Globus pallidus (tissue), 1 donor: ENCODE results near the gene KCNQ1.

Experiments
- DNase-seq: peaks from one replicate; pipeline ENCODE4 v3.0.0-alpha.2; 2015; ENCODE audit warnings: low spot score

The KCNQ1 gene

DNA sequence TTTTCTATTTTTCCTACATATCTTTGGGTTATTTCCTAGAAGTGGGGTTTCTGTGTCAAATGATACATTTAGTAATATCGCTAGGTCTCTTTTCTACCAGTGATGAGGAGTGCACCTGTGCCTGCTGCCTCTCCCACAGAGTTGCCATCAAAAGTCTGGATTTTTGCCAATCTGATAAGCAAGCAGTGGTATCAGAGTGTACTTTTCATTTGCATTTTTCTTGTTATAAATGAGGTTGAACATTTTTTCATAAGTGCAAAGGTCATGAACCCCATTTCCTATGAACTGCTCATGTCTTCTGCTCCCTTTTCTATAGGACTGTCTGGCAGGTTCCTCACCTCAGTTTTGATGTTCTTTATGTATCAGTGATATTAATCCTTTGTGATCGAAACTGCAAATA is 2.2 kb upstream of the KCNQ1 start:
- no peak for DNase-seq

DNA sequence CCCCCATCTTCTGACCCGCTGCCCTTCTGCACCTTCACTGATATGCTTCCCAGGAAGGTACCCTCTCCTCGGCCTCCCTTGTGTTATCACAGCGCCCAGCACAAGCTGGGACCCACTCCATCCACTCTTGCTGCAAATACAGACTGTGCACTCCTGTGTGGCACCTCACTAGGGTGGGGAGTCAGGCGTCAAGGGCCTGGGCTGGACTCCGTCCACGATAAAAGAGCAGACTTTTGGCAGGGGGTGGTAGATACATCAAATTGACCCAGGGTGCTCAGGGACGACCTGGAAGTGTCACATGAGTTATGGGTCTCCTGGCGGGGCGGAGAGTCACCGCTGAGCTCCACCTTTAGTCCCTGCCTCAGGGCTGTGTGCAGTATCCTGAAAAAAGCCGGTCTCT is 1.4 kb upstream of the KCNQ1 start:
- DNase-seq, result no peak

DNA sequence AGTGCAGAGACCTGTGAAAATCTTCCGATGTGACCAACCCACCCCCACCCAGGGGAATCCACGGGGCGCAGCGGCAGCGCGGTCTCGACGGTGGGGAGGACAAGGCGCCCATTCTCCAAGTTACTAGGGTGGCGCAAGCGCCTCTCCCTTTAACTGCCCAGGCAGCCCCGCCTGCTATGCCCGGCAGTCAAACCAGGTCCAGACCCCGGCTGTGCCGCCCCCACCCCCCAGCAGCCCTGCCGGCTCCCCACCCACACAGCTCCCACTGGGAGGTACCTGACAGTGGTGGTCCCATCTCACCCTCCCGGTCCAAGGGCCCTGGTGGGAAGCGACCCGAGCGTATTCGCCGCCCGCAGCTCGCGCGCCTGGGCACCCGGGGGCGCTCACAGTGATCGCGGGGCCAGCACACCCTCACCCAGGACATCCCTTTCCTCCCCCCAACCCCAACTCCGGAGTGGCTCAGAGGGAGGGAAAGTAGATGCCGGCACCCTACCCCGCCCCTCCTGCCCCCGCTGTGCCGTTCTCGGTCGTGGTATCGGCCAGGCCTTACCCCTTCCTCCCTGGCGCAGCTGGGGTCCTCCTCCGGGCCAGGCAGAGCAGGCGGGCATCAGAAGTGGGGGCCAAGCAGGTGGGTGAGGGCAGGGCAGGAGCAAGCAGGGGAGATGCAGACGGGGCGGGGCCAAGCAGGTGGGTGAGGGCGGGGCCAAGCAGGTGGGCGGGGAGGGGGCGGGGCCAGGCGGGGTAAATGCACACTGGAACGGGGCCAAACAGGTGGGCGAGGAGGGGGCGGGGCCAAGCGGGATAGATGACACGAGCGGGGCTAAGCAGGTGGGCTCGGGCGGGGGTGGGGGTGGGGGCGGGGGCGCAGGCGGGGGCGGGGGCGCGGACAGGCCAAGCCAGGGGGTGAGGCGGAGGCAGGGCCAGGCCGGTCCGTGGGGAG is 657 bp upstream of the KCNQ1 start, which contains the start of gene TRPM5:
Gene TRPM5 (minus strand): TSS at position 634 of the 940 bp plus-strand sequence. CDS start 21,478 bp downstream, outside the sequence.
- no peak for DNase-seq

DNA sequence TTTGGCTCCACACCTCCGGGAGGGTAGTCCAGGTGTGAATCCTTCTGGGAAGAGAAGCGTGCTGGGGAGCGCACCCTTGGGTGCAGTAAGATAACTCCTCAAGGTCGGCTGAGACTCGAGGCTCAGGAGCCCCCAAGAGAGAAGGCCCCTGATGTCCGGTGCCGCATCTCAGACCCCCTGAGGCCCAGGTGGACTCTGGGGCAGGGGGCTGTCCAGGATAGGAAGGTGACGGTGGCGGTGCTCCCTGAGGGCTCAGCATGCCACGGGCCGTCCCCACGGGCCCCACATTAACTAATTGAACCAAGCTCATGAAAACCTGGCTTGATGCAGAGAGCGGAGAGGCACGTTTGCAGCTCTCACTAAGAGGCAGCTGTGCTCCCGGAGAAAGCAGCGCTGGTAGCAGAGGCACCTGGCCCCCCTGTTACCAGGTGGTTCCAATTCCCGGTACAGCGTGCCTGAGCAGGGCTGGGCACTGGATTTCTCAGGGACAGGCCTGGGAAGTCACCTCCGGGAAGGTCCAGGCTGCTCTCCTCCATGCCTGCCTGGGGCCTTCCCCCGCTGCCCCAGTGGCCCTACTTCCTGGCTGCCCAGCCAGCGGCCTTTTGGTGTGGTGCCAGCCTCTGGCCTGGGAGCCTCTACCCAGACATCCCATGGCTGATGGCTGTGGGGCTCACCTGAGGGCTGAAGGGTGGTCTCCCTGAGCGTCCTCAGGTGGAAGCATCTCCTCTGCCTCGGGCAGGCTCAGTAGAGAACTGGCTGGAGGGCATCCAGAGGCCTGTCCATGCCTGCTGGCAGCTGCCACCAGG is 1.1 kb downstream of the KCNQ1 start:
- DNase-seq, result no peak

DNA sequence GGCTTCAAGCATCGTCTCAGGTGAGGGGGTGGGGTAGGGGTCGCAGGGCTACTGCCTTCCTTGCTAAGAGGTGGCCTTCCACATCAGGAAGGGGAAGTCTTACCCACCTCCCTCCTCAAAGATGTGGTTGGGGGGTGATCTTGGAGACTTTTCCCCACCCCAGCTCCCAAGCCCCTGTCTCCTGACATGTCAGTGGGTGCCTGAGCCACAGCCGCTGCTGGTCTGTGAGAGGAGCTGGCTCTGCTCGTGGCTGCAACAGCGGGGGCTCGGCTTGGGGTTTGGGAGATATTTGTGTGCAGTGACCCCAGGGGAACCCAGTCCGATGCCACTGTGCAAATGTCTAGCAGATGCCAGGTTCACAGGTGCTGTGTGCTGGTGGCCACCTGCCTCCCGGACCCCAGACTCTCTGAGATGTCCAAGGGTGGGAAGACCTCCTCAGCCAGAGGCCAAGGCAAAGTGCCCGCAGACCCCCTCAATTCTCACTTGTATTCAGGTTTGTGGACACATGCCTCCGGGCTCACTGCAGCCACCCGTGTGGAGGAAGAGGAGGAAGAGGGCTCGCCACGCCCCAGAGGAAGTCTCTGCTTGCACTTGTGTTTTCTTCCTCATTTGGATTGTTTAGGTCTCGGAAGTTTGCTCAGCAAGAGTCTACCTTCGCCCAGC is 1.9 kb downstream of the KCNQ1 start:
- DNase-seq, result peak; percentile 18

DNA sequence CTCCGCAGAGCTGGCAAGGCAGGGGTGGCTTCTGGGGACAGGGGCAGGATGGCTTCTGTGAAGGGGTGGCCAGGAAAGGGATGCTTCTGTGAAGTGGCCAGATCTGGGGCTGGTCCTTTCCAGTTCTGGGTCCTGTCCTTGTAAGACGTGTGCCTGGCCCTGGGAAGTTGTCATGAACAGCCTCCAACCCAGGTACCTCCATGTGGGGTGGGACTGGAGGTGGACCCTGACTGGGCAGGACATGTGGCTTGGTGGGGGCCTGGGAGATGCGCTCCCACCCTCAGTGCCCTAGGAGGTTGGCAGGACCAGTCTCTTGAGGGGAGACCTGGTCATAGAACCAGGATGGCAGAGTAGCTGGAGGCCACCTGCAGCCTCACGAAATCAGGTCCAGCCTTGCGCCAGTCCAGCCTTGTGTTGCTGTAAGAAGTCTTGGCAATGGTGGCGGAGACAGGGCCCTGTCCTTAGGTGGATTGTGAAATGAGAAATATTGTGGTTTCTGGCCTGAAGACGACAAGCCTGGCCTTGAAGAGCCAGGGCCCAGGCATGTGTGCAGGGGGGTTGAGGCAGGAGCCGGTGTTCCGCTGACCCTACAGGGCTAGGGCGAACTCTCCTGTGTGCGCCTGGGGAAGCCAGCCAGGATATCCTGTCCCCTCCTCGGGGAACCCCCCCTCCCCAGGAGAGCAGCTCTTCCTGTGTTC is 2.6 kb downstream of the KCNQ1 start:
- no peak for DNase-seq

DNA sequence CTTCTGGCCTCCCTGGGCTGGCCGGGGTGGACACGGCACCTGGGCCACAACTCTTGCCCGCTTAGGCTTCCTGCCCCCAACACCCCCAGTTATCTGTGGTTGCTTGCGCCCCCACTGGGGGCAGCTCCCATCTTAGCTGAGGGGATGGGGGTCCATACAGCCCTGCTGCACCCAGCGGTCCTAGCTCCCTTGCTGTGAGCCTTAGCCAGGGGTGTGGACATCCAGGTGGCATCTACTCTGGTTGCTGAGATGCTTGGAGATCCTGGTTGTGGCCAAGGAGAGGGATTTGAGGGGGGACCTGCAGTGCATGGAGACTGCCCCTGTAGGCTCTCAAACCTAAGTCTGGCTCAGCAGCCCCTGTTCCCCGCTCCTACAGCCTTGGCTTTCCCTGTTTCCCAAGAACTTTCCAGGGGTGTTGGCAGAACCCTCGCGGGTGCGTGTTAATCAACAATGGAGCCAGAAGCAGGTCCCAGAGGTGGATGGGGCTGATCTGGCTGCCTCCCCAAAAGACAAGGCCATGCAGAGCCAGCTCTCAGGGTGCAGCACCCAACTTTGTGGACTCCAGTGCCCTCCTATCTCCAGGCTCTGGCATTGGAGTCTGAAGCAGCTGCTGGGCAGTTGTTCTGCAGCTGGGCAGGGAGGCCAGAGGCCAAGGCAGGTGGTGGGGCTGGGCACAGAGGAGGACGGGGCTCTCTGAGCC is 3.3 kb downstream of the KCNQ1 start:
- DNase-seq, result no peak

DNA sequence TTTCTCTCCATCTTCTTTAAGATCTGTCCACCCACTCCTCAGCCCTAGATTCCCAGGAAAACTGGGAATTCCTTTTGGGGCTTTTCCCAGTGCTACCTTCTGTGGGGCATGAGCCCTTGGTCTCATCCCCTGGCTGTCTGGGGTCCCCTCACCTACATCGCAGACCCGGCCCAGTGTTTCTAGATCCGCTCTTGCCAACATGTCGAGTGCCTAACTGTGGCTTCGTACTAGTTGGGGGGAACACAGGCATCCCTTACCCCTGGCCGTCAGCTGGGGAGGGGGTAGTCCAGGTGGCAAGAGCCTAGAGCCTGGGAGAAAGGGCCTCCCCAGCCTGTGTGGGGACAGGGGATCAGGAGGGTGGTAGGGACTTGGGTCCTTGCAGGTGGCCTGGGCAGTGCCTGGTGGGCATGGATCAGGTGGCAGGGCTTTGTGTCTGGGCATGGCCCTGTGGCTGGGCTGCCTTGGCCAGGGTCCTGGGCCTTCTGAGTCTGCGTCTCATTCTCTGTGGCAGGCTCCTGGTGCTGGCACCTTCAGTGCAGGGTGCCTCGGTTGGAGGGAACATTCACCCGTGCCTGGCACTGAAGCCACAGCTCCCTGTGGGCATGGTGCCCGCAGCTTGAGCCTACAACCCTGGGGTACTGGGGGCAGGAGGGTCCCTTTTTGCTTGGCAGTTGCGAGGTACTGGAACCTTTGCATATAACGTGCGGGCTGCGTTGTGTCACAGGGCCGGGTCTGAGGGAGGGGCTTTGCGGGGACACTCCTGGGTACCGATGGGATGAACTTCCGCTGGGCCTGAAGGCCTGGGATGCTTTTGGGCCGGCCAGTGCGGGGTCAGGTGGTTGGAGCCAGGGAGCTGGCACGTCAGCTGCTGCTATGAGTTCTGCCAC is 4.1 kb downstream of the KCNQ1 start:
- DNase-seq, result no peak

DNA sequence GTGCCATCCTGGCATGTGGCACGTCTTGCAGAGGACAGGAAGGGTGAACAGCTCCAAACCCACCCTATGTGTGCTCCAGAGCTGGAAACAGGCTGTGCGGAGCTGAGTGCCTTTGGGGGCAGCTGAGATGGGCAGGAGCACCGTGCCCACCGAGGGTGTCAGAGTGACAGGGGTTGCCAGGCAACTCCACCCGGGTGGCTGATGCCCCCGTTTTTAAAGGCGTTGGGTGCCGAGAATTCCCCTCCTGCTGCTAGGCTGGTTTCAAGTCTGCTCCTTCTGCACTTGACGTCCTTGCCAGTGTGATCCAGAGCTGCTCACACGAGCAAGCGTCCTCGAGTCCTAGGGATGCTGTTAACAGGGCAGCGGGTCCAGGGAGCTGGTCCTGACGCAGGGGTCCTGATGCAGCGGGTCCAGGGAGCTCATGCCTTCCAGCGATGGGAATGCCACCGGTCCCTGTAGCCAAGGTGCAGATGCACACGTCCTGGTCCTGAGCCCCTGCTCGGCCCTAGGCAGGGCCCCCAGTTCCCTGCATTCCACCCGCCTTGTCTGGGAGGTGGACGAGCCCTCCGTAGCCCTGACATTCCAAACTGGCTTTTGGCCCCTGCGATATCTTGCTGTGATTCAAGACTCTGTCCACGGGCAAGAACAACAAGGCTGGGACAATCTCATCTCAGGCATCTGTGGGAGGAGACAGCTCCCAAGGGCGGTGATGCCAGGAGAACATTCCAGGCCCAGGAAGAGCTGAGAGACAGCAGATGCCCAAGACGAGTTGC is 4.9 kb downstream of the KCNQ1 start:
- no peak for DNase-seq

DNA sequence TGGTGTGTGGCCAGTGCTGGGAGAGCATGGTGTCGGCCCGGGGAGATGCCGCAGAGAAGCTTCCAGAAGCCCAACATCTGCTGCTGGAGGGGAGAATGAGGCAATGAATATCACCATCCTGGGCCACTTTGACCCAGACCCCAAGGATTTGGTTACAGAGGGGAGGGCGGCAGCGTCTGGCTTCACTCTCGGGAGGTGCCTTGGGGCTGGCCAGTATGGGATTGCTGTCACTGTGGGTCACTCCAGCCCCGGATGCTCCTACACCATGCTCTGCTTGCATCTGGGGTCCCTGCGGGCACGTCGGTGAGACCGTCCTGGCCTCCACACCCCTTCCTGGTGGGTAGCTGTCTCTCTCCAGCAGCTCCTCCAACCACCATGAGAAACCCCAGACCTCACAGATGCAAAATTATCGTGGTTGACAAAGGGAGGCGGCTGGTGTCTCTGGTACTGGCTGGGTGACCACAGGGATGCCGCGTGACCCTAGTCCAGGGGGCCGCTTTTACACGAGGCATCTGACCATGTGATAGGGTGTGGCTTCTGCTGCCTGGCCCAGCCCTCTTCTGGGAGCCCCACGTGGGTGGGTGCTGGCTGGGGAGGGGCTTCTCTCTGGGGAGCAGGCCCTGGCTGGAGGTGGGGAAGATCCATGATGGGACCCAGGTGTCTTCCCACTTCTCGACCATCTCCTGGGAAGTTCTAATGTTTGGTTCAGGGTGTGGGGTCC is 5.7 kb downstream of the KCNQ1 start:
- no peak for DNase-seq

DNA sequence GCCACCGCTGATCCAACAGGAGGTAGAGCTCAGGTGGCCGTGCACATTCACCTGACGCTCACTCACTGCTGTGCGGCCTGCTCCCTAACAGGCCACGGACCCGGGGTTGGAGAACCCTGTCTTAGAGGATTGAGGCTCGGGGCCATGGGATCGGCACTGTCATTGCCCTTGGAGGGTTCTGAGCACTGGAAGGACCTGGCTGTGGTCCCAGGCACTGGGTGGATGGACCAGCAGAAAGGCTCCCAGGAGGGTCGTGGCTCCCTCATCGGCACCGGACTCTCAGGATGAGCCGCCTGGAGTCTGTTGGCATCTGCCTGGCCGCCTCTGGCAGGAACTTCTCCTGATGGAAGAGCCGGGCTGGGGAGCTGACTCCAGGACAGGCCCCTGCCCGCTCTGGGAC is 6.5 kb downstream of the KCNQ1 start:
- no peak for DNase-seq

DNA sequence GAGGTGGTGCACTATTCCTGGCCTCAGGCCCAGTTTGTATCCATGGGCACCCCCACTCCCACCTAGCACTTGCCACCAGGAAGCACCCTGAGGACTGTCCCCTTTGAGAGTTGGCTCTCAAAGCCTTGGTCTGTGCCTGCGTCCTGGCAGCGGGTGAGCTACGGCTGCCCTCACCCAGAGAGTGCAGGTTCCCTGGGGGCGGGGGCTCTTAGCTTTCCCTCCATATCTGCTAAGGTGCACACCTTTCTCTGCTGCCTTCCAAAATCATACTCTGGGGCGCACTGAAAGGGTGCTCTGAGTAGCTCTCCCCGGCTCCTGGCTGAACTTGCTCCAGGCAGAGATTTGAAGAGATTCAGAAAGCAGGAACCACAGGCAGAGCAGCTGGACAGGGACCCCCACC is 7.1 kb downstream of the KCNQ1 start:
- DNase-seq, result no peak

DNA sequence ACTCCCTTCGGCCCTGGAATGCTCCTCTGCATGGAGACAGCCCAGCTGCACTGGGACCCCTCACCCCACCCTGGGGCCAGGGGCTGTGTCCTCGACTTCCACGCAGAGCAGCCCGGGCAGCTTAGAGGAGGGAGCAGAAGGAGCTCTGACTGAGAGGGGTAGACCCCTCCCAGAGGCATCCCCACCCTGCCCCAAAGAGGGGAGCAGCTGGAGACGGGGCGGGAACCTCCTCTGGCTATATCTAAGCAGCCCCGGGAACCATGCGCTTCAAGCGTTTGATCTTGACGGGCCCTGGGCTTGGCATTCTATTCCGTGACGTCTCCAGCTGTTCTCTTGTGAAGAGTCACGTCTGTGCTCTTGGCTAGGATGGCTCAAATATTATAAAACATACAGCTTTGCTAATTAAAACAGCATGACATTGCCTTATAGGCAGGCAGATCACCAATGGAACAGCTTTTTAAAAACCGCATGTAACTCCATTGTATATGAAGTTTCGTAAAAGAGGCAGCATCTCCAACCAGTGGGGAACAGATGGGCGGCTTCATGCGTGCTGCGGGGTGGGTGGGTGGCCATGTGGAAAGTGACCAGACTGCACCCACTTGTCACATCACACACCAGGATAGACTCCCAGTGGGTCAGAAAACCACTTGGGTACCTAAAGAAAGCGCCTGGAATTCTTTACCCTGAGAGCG is 7.7 kb downstream of the KCNQ1 start:
- DNase-seq, result no peak

DNA sequence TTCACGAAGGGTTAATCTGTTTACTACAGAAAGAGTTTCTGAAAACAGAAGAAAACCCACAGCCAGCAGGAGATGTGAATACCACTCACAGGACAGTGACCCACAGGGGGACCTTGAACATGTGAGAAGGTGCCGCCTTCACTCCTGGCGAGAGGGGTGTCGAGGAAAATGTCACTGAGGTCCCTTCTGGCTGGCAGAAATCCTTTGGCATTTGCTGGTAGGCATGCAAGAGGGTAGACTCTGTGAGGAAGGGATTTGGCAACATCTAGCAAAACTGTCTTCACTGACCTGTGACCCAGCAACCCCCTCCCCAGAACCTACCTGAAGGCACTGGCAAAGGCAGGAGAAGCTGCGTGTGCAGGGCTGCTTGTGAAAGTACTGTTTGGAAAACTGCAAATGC is 8.6 kb downstream of the KCNQ1 start:
- DNase-seq, result no peak

DNA sequence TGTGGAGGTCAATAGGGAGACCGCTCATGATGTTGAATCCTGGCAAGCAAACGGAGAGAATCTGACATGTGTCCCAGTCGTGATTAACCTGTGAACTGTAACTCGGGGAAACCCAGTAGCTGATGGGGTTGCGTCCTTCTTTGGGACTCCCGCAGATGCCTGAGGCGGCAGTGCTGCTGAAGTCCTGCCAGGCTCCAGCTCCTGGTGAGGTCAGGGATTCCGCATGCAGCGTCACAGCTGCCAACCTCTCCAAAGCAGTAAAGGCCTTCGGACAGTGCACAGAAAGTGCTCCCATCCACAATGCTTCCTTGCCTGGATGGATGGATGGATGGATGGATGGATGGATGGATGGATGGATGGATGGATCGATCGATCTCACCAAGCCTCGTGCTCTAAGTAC is 13.5 kb downstream of the KCNQ1 start:
- DNase-seq, result no peak

DNA sequence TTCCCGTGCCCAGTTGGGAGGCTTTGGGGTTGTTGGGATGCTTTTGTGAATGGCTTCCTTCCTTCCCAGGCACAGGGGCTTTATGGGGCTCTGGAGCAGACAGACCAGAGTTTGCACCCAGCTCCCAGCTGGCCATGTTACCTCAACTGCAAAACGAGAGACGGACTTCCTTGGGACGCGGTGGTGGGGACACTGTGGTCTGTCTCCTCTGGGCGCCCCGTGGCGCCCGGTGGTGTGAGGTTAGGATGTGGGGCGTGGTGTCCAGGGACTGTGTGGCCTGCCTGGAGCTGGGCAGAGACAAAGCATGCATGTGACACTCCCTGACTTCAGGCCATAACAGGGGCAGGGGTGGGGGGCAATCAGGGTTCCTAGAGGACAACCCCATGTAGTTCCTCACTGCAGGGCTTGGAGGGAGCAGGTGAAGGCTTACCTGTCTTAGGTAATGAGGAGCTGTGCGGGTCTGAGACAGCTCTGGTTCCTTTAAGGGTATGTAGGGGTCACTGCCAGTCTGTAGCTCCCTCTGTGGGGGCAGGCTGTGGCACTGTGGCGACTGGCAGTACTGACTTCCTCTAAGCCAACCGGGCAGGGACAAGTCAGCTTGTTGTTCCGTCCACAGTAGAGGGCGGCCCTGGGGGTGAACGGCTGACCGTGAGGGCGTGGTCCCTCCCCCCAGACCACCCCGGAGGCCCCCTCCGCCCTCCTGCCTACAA is 14.4 kb downstream of the KCNQ1 start:
- DNase-seq, result no peak

DNA sequence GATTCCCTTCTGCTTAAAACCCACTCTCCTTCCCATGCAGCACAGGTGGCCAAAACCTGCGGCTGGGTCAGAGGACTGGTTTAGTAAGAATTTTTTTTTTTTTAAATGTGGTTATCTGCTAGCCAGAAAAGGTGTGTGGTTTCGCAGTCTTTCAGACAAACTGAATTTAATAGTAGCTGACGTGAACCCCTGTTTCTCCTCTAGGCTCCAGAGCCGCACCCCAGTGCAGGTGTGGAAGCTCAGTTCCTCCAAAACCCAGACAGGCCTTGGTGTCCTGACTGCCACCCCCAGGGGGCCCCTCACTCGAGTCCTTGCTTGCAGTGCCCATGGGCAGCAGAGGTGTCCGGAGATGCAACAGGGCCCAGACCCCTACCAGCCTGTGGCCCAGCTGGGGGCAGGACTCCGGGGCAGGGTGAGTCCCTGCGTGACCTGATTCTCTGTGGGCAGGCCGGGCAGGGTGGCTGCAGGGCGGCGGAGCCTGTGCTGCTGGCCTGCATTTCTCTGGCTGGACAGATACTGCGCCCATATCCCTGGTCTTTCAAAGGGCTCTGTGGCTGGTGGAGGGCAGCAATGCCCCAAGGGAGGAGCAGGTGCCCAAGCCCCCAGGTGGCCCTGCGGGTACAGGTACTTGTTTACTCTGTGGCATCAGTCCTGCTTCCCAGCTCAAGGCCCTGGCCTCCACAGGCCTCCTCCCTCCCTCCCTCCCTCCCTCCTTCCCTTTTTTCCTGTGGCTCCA is 15.2 kb downstream of the KCNQ1 start:
- DNase-seq, result no peak
